CD4-positive, CD25-positive, alpha-beta regulatory T cell (primary cell): ENCODE data around the gene ANTKMT. TPM values are rescaled to one million over a fixed set of nuclear protein-coding genes. Genes with fewer than 3 reads are reported as not detected.
A peak's percentile ranks its signal among the peaks of the same experiment; 100 is the strongest.

Experiments
- ATAC-seq, 2 donors: fragments of 150-1000 bp; cut with Tn5 transposase; one replicate each; pipeline ENCODE4 v1.10.0; 2021; ENCODE audit warnings: low read depth in 2 of 2, moderate number of reproducible peaks in 2 of 2, moderate library complexity in 1 of 2
- DNase-seq, 3 donors: peaks; one replicate each; pipeline versions ENCODE4 v3.0.0 to v3.0.0-alpha.2; 2012 to 2022; ENCODE audit warnings: mixed read lengths in 1 of 3
- H3K27ac ChIP-seq: one replicate; pipeline ENCODE4 v1.7.0; 2013; ENCODE audit warnings: mild to moderate bottlenecking, low read length; ENCODE audit not compliant: insufficient read depth, poor library complexity, severe bottlenecking
- H3K27me3 ChIP-seq: one replicate; pipeline ENCODE4 v1.7.0; 2013; ENCODE audit warnings: low read length; ENCODE audit not compliant: control insufficient read depth, insufficient read depth
- H3K36me3 ChIP-seq: one replicate; pipeline ENCODE4 v1.7.0; 2013; ENCODE audit warnings: mild to moderate bottlenecking, low read length, moderate library complexity; ENCODE audit not compliant: control insufficient read depth, insufficient read depth
- H3K4me1 ChIP-seq: 2 replicates; pipeline ENCODE4 v1.7.0; 2013; ENCODE audit warnings: mild to moderate bottlenecking, low read length; ENCODE audit not compliant: insufficient read depth, control insufficient read depth, poor library complexity, severe bottlenecking
- H3K4me3 ChIP-seq: one replicate; pipeline ENCODE4 v1.7.0; 2013; ENCODE audit warnings: low read depth, mild to moderate bottlenecking, low read length, moderate library complexity
- H3K9me3 ChIP-seq, 2 experiments: 1 replicate in 1 of 2; 2 replicates in 1 of 2; pipeline ENCODE4 v1.7.0; 2013; ENCODE audit warnings: low read length in 2 of 2, mild to moderate bottlenecking in 1 of 2, moderate library complexity in 1 of 2; ENCODE audit not compliant: control insufficient read depth in 2 of 2
- H3K27ac Mint-ChIP-seq, 3 donors: one replicate each; pipeline ENCODE4 v1.8.0; 2020 to 2022; ENCODE audit warnings: mild to moderate bottlenecking in 3 of 3, mixed read lengths in 3 of 3, moderate library complexity in 2 of 3
- H3K27me3 Mint-ChIP-seq: one replicate; pipeline ENCODE4 v1.8.0; 2022; ENCODE audit warnings: mild to moderate bottlenecking, mixed read lengths
- H3K36me3 Mint-ChIP-seq: one replicate; pipeline ENCODE4 v1.8.0; 2020; ENCODE audit warnings: mixed read lengths
- H3K4me1 Mint-ChIP-seq, 4 donors: one replicate each; pipeline ENCODE4 v1.8.0; 2020 to 2022; ENCODE audit warnings: mixed read lengths in 4 of 4, mild to moderate bottlenecking in 1 of 4
- H3K4me3 Mint-ChIP-seq, 4 donors: one replicate each; pipeline ENCODE4 v1.8.0; 2020 to 2022; ENCODE audit warnings: mild to moderate bottlenecking in 4 of 4, mixed read lengths in 4 of 4, moderate library complexity in 3 of 4
- H3K9me3 Mint-ChIP-seq, 7 donors: one replicate each; pipeline ENCODE4 v1.8.0; 2020 to 2022; ENCODE audit warnings: mixed read lengths in 7 of 7, mild to moderate bottlenecking in 3 of 7, moderate library complexity in 2 of 7
- polyA plus RNA-seq, 4 donors: library from polyadenylated mRNA; unstranded; fragments of 300-500 nt; fragmentation: Illumina TruSeq; gene quantifications; one replicate each; pipeline ENCODE4 v1.2.3, GENCODE V29; 2021
- total RNA-seq: library from RNA; stranded (reverse); gene quantifications from one replicate; pipeline ENCODE4 v1.2.3, GENCODE V29; 2022

ANTKMT gene
- total and polyA plus RNA-seq, 5 donors from 2014 or later: 13.6 to 85.9 (median 62.0) TPM

DNA sequence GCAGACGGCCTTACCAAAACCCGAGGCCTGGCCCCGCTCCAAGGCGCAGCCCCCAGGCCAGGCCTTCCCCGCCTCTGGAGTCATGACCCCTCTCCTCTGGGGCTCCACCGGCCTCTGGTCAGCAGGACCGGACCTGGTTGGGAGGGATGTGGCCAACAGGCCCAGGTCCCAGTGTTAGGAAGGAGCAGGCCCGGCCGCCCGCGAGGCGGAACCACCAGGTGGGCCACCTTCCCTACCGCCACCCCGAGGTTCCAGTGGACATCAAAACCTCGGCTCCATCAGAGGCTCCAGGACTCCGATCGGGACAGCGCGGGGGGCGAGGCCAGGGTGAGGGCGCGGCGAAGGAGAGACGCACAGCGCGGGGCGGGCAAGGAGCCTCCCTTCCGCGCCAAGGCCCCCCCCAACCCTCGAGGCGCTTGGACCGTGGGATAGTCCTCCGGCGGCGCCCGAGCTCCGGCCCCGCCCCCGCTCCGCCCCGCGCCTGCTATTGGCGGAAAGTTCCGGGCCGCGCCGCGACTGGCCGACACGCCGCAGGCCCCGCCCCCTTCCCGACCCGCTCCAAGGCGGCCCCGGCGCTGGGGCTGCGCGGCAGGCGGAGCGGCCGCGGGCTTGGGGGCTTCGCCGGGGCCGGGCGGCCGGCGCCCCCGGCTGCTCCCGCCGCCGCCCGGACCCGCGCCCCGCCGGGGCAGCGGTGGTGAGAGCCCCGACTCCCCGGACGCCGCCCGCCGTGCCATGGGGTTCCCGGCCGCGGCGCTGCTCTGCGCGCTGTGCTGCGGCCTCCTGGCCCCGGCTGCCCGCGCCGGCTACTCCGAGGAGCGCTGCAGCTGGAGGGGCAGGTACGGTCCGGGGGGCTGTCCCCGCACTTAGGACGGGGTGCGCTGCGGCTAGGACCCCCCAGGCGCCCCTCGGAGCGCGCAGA is 6.1 kb upstream of the ANTKMT start, which contains the start of gene METRN:
Gene METRN, plus strand, starts transcription at position 561 of the 919 bp plus-strand sequence. Its CDS starts 172 bp downstream, at position 733.
- peak; percentile 81 to 88 (median 85) for DNase-seq
- Mint-ChIP-seq H3K27me3 (peaks cover 17% of the 10 kb centered on the region), H3K9me3 (no peaks in the 10 kb centered on the region), H3K27ac (no peak within 1 kb of the TSS), H3K4me3 (peak within 1 kb of the TSS; percentile 61 to 81 (median 78)), H3K36me3 (no peaks in the 10 kb centered on the region), H3K4me1 (peaks cover 0 to 27% (median 10%) of the 10 kb centered on the region in 4 donors)
- Histone ChIP-seq H3K27me3 (no peaks in the 10 kb centered on the region), H3K4me1 (peaks cover 26% of the 10 kb centered on the region), H3K27ac (no peak within 1 kb of the TSS), H3K9me3 (no peaks in the 10 kb centered on the region), H3K4me3 (no peak within 1 kb of the TSS), H3K36me3 (no peaks in the 10 kb centered on the region)
- peak; percentile 88 to 89 for ATAC-seq

DNA sequence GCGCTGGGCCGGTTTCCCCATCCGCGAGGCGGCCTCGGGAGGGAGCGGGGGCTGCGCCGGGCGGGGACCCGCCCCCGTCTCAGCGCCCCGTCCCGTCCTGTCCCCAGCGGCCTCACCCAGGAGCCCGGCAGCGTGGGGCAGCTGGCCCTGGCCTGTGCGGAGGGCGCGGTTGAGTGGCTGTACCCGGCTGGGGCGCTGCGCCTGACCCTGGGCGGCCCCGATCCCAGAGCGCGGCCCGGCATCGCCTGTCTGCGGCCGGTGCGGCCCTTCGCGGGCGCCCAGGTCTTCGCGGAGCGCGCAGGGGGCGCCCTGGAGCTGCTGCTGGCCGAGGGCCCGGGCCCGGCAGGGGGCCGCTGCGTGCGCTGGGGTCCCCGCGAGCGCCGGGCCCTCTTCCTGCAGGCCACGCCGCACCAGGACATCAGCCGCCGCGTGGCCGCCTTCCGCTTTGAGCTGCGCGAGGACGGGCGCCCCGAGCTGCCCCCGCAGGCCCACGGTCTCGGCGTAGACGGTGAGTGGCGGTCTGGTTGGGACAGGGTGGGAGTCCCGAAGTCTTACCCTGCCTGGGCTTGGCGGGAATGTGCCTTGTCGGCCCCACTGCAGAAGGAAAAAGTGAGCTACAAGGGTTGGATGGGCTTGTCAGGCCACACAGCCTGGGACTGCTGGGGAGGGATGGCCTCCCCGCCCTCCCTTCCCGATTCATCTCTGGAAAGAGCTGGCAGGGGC is 5.3 kb upstream of the ANTKMT start:
- ATAC-seq (peak; percentile 3 to 4), DNase-seq (no peak)
- peaks cover 0 to 34% (median 12%) of the 10 kb centered on the region in 4 donors for H3K4me1 Mint-ChIP-seq
- H3K9me3 Mint-ChIP-seq: no peaks in the 10 kb centered on the region
- Histone ChIP-seq H3K27me3 (no peaks in the 10 kb centered on the region), H3K27ac (no peak overlapping the region), H3K36me3 (no peaks in the 10 kb centered on the region), H3K4me3 (no peak overlapping the region), H3K9me3 (no peaks in the 10 kb centered on the region), H3K4me1 (peaks cover 34% of the 10 kb centered on the region)
- peaks cover 14% of the 10 kb centered on the region for H3K27me3 Mint-ChIP-seq
- H3K36me3 Mint-ChIP-seq: no peaks in the 10 kb centered on the region
- H3K4me3 Mint-ChIP-seq: peak overlapping the region; percentile 61 to 81 (median 78)
- no peak overlapping the region for H3K27ac Mint-ChIP-seq

DNA sequence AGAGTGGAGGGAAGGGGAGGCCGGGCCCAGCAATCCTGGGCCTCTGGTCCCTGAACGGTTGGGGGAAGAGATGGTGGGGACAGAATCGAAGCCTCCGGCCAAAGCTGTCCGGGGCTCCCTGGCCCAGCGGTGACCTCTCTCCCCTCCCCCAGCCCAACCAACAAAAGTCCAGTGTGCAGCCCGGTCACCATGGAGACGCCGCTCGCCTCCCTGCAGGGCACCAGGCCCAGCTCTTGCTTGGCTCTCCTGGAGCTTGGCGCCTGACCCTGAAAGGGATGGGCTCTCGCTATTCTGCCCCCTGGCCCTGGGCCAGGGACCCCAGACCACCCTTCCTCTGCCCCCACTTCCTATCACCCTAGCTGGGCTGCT is 4.8 kb upstream of the ANTKMT start:
- peak overlapping the region; percentile 61 to 81 (median 78) for H3K4me3 Mint-ChIP-seq
- no peak for DNase-seq
- Histone ChIP-seq H3K36me3 (no peaks in the 10 kb centered on the region), H3K9me3 (no peaks in the 10 kb centered on the region), H3K4me3 (no peak overlapping the region), H3K27ac (no peak overlapping the region), H3K4me1 (peaks cover 37% of the 10 kb centered on the region), H3K27me3 (no peaks in the 10 kb centered on the region)
- H3K9me3 Mint-ChIP-seq: no peaks in the 10 kb centered on the region
- no peak overlapping the region for H3K27ac Mint-ChIP-seq
- H3K27me3 Mint-ChIP-seq: peaks cover 12% of the 10 kb centered on the region
- no peak for ATAC-seq
- H3K4me1 Mint-ChIP-seq: peaks cover 0 to 34% (median 12%) of the 10 kb centered on the region in 4 donors
- H3K36me3 Mint-ChIP-seq: no peaks in the 10 kb centered on the region

DNA sequence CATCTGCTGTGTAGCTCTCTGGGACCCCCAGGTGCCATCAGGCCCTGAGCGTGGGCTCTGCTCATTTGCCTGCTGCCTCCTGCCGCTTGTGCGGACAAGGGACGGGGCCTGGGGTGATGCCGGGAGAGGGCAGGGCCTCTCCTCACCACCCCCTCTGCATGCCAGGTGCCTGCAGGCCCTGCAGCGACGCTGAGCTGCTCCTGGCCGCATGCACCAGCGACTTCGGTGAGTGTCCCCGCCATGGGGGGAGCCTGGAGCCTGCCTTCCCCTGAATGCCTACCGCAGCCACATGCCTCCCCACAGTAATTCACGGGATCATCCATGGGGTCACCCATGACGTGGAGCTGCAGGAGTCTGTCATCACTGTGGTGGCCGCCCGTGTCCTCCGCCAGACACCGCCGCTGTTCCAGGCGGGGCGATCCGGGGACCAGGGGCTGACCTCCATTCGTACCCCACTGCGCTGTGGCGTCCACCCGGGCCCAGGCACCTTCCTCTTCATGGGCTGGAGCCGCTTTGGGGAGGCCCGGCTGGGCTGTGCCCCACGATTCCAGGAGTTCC is 4.1 kb upstream of the ANTKMT start:
- no peaks in the 10 kb centered on the region for H3K36me3 ChIP-seq
- no peak for DNase-seq
- Mint-ChIP-seq H3K4me1 (peaks cover 0 to 34% (median 12%) of the 10 kb centered on the region in 4 donors), H3K36me3 (no peaks in the 10 kb centered on the region), H3K27ac (no peak overlapping the region), H3K27me3 (peaks cover 8% of the 10 kb centered on the region), H3K9me3 (no peaks in the 10 kb centered on the region), H3K4me3 (peak overlapping the region in 3 of 4 donors; percentile 61 to 81 (median 75))
- H3K27ac ChIP-seq: no peak overlapping the region
- no peaks in the 10 kb centered on the region for H3K27me3 ChIP-seq
- ATAC-seq: no peak
- peaks cover 44% of the 10 kb centered on the region for H3K4me1 ChIP-seq
- no peaks in the 10 kb centered on the region for H3K9me3 ChIP-seq
- H3K4me3 ChIP-seq: no peak overlapping the region

DNA sequence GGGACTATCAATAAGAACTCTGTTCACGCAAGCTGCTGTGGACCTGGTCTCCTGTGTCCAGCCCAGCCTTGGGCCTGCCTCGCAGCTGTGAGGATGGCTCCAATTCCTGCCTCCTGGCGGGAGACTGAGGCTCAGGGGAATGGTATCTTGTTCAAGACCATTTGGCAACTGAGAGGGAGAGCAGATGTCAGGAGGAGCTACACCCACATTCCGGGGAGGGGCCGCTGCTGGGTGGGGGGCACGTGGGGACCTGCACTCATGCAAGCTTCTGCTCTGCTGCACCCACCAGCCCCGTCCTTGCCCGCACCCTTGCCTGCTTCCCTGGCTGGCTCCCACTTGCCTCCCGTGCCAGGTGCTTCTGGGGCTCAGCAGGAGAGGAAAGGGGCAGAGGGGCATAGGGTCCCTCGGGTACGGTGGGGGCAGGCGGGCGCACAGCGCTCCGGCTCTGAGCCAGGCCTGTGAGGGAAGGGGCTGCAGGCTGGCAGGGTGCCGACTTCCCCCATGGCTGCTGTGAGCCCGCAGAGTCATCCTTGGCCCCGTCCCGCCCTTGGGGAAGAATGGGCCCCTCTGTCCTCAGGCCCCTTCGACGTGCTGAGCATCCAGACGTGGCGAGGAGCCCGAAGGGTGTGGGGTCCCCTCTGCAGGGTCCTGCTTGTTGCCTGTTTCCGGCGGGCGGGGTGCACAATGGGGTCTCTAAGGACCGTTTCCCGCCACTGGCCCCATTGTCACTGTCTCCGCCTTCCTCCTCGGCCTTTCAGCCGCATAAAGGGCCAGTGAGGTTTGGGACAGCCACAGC is 3.3 kb upstream of the ANTKMT start:
- no peak for ATAC-seq
- no peak overlapping the region for H3K27ac ChIP-seq
- H3K27me3 ChIP-seq: no peaks in the 10 kb centered on the region
- Mint-ChIP-seq H3K27ac (no peak overlapping the region), H3K4me1 (peaks cover 0 to 42% (median 12%) of the 10 kb centered on the region in 4 donors), H3K36me3 (no peaks in the 10 kb centered on the region), H3K9me3 (no peaks in the 10 kb centered on the region), H3K4me3 (no peak overlapping the region), H3K27me3 (peaks cover 8% of the 10 kb centered on the region)
- no peak overlapping the region for H3K4me3 ChIP-seq
- H3K36me3 ChIP-seq: no peaks in the 10 kb centered on the region
- H3K9me3 ChIP-seq: no peaks in the 10 kb centered on the region
- DNase-seq: no peak
- peaks cover 51% of the 10 kb centered on the region for H3K4me1 ChIP-seq

DNA sequence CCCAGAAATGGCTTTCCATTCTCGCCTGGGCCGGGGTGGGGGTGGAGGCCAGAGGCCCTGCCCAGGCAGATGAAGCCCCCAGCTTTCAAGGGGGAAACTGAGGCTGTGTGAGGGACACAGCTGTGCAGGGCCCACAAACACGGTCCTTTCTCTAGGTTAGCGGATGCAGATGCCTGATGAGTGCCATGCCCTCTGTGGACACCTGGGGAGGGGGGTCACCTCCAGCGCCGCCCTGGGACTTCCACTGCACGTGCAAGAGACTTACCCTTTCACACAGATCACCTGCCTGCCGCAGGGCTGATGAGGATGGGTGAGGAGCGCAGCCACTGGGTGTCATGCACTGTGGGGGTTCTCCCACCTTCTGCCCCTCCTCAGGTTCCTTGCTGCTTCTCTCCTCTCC is 2.6 kb upstream of the ANTKMT start:
- Mint-ChIP-seq H3K4me3 (peak overlapping the region in 3 of 4 donors; percentile 90 to 93 (median 91)), H3K27me3 (peaks cover 8% of the 10 kb centered on the region), H3K27ac (no peak overlapping the region), H3K9me3 (no peaks in the 10 kb centered on the region), H3K4me1 (peaks cover 0 to 46% (median 10%) of the 10 kb centered on the region in 4 donors), H3K36me3 (no peaks in the 10 kb centered on the region)
- Histone ChIP-seq H3K27me3 (no peaks in the 10 kb centered on the region), H3K4me3 (no peak overlapping the region), H3K27ac (no peak overlapping the region), H3K36me3 (no peaks in the 10 kb centered on the region), H3K4me1 (peaks cover 56% of the 10 kb centered on the region), H3K9me3 (no peaks in the 10 kb centered on the region)
- ATAC-seq (no peak), DNase-seq (no peak)

DNA sequence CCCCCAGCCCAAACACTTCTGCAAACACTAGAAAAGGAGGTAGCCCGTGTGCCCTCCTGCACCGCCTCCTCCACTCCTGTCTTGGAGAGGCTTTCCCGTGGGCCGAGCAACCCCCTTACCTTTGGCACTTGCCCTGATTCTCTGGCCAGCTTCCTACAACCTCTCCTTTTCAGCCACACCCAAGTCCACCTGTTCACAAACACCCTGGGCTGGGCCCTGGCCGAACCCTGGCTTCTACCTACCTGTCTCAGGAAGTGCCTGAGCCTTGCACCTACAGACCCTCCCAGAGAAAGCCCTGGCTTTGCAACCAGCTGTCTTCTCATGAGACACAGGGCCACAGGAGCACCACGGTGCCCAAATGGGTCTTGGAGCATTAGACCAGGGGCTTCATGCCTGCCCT is 2.0 kb upstream of the ANTKMT start:
- Histone ChIP-seq H3K36me3 (no peaks in the 10 kb centered on the region), H3K9me3 (no peaks in the 10 kb centered on the region), H3K4me3 (no peak overlapping the region), H3K27me3 (no peaks in the 10 kb centered on the region), H3K4me1 (peaks cover 56% of the 10 kb centered on the region), H3K27ac (no peak overlapping the region)
- ATAC-seq (no peak), DNase-seq (no peak)
- peak overlapping the region; percentile 86 to 93 (median 90) for H3K4me3 Mint-ChIP-seq
- H3K27me3 Mint-ChIP-seq: peaks cover 5% of the 10 kb centered on the region
- no peaks in the 10 kb centered on the region for H3K9me3 Mint-ChIP-seq
- H3K27ac Mint-ChIP-seq: peak overlapping the region; percentile 42 to 86 (median 58)
- H3K36me3 Mint-ChIP-seq: no peaks in the 10 kb centered on the region
- peaks cover 0 to 46% (median 10%) of the 10 kb centered on the region in 4 donors for H3K4me1 Mint-ChIP-seq
